DMS79 treated with DMSO at 0.1 percent for 48 hours (cell line): ENCODE results near the gene MYOZ2.

Experiments used
- DNase-seq: peaks from one replicate; lab custom pipeline; 2025; lab: John Stamatoyannopoulos, UW

MYOZ2 gene

DNA sequence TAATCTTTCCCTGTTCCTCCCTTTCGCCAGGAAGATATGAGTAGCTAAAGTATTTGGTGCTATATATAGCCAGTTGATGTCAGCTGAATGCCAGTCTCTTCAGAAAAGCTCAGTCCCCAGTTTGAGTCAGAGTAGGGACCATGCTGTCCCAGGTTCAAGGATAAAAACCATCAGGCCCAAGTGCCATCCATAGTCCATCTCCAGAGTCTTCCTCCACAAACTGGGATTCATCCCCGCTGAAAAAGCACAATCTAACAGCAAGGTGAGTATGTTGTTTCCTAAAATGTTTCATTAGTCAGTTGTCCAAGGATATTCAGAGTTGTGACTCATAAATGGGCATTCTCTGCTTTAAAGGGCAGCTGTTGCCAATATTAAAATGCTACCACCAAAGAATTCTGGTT is at the start of gene MYOZ2:
MYOZ2 (plus strand) TSS at position 112 of the 401 bp plus-strand sequence. CDS start 694 bp downstream, outside the sequence.
- no peak for DNase-seq

GRCh38 chr4:119087121-119087520 is 48.5 kb upstream of the MYOZ2 start:
- DNase-seq: no peak

- DNase-seq: no peak
Measured at GRCh38 chr4:119087656-119088055, 48.0 kb upstream of the MYOZ2 start.

DNA sequence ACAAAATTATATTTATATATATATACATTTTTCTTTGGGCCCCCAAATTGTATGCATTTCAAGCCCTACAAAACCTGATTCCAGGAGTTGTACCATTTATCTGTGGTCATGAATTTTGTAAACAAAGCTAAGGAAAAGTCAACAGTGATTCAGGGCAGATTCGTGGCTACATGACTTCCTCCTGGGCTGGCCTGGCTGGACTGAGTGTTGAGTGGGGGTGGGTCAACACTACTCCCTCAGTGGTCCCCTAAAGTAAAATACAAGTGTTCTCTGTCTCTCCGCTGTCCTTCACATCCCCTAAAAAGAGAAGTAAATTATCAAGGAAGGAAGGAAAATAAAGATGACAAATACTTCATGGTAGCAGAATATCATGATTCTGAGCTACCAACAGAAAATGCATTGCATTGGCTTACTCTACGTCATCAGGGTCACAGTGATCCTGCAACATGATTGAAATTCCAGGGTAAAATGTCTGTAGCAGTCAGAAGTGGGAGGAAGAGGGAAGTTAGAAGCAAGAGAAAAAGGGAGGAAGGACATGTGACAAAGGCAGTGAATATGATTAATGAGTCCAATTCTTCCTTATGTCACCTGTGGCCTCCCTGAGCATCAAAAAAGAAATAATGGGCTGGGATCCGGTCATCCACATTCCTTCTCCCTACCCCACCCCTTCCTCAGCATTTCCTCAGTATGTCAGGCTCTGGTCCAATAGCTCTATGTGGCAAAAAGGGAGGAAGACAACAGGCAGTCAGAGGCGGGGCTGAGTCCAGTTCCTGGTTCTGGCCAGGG is 42.4 kb upstream of the MYOZ2 start:
- no peak for DNase-seq

DNA sequence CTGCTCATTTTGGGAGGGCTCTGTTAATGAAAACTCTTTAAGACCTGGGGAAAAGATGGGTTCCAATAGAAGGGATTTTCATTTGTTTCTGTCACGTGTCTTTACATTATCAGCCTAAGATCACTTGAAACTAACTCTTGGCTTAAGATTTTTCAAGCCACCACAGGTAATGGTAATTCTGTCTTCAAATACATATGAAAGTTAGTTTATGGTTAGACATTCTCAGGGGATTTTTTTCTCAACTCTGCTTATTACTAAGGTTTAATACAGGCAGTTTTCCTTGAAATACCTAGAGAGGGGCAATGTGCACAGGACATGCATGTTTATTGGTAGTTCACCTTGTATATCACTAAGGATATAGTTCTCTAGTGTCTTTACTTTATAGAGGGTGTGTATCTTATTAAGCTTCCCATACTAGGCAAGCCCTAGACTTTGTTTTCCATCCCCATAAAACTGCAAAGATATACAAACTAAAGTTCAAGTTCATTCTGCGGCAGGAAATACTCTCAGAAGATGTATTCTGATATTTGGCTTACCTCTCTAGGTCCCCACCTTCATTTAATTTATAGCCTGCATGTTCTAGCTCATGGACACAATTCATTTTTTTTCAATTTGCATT is 38.2 kb upstream of the MYOZ2 start:
- DNase-seq: no peak

DNA sequence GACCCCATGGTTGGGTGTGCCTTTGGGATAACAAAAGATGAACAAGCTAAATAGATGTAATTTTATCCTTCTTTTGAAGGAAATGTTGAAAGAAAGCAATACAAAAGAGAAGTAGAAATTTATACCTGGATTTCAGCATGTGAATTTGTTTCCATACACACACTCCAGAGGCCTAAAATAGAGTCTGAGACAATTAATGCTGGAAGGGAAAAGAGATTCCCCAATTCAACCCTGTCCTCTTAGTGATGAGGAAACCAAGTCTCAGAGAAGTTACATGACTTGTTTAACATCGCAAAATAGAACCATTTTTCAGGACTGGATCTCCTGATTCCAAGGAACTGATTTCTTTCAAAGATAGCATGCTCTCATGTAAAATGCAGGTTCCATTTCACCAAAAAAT is 37.3 kb upstream of the MYOZ2 start:
- no peak for DNase-seq

GRCh38 chr4:119099227-119099810 is 36.3 kb upstream of the MYOZ2 start:
- DNase-seq: no peak

DNA sequence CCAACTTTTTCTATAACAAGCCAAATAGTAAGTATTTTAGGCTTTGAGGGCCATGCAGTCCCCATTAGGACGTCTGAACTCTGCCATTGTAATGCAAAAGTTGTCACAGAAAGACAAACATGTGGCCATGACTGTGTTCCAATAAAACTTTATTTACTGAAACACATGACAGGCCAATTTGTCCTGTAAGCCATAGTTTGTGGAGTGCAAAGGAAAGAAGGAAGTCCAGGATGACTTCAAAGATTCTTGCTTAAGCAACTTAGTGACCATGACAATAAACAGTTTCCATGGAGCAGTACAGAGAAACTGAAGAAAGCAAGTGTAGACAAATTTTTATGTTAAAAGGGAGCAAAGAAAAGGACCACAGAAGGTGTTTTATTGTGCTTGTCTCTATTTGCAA is 35.0 kb upstream of the MYOZ2 start:
- no peak for DNase-seq

- no peak for DNase-seq
Measured at GRCh38 chr4:119103263-119103662, 32.4 kb upstream of the MYOZ2 start.

- no peak for DNase-seq
Measured at GRCh38 chr4:119104644-119105273, 30.9 kb upstream of the MYOZ2 start.

DNA sequence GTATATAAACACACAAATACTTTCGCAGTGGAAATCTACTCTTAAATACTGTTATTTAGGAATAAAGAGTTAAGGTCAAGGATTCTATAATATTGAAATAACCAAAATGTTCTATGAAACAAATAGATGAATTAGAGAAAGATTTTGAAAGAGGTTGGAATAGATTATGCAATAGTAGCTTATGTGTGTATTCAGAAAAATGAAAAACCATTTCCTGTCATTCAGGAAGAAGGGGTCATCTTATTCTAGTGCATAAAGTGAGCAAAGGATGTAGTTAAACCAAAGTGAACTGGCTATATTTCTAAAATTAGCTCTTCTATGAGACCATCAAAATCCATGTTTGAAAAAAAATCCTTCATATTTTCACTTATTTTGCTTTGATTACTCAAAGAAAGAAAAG is 30.0 kb upstream of the MYOZ2 start:
- DNase-seq: no peak

- no peak for DNase-seq
Measured at GRCh38 chr4:119106036-119107000, 29.3 kb upstream of the MYOZ2 start.

DNA sequence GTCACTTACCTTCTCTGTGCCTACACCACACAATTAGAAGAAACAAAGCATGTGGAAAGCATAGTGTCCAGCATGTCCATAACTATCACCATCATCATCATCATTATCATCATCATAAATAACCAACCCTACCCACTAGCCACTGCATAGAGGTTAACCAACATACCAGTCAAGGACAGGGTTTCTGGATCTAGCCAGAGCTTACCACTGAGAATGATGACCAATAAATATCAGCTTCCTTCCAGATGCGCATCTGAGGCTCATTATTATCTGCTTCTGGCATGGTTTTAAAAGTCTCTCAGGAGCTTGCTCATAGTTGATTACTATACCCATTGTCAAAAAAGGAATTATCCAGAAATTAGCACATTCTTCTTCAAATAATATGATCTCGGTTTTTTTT is 25.5 kb upstream of the MYOZ2 start:
- no peak for DNase-seq

DNA sequence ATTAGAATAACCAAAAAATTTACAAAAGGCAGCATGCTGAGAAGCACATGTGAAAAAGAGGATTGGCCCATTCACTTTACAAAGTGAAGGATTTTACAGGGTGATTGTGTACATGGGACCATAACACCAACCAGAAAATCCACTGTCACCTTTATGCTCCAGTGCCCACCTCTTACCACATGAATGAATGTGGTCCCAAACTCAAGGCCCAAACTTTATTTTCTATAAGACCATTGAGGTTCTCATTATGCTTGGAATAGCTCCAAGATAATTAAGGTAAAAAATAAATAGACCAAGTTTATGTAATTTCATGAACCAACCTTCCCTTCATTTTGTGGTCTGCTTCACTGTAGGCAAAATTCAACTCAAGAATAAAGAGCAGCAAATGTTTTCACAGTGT is 24.3 kb upstream of the MYOZ2 start:
- no peak for DNase-seq

GRCh38 chr4:119113033-119113655 is 22.5 kb upstream of the MYOZ2 start:
- no peak for DNase-seq

GRCh38 chr4:119116021-119116420 is 19.6 kb upstream of the MYOZ2 start:
- no peak for DNase-seq

GRCh38 chr4:119116925-119117900 is 18.4 kb upstream of the MYOZ2 start:
- DNase-seq: no peak

DNA sequence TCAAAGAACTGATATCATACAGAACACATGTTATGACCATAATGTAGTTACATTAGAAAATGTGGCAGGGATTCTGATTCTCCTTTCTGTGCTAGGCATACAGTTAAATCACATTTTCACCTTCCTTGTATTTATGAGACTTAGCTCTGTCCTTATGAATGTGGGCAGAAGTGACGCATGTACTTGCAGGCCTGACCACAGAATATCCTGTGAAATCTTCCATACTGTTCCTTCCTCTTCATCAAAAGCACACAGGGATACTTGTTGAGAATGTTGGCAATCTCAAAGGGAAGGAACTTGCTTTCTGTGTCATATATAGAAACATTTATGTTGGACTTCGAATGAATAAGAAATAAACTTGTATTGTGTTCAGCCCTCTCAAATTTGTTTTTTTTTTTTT is 17.2 kb upstream of the MYOZ2 start:
- no peak for DNase-seq

DNA sequence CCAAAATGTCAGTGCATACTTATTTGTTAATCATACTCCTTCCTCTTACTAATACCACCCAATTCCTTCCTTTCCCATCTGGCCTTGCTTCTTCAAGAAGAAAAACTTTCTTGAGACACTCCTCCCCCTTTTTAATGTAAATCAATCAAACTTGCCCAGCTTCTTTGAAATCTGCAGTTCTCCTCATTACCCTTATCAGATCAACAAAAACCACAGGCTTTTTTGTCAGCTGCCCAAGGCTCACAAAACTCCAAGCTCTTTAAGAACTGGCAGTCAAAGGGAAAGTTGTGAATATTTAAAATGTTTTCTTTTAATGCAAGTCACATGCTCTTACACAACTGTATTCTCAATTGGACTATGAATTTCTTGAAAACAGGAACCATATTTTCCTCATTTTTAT is 11.3 kb upstream of the MYOZ2 start:
- DNase-seq: no peak

DNA sequence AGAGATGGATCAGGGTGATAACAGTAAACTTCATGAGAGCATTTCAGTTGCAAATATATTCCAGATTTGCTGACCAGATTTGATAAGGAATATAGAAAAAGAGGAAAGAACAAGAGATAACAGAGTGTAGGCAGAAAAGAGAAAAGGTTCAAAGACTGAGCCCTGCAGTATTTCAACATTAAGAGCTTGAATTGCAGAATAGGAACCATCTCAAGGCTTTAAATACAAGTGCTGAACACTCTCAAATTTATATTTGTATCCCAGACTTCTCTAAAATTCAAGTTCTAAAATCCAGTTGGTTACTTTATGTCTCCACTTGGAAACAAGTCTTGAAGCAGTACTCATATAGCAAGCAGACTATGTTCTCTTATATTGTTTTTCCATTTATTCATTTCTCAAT is 9.7 kb upstream of the MYOZ2 start:
- DNase-seq: no peak
